ENCODE measurements around the gene HTR7.
"Not testable (repeated sequence)": the region's sequence is repeated elsewhere in the genome, so short reads cannot be mapped to it uniquely, and the experiment has no call there.

Gene HTR7

DNA sequence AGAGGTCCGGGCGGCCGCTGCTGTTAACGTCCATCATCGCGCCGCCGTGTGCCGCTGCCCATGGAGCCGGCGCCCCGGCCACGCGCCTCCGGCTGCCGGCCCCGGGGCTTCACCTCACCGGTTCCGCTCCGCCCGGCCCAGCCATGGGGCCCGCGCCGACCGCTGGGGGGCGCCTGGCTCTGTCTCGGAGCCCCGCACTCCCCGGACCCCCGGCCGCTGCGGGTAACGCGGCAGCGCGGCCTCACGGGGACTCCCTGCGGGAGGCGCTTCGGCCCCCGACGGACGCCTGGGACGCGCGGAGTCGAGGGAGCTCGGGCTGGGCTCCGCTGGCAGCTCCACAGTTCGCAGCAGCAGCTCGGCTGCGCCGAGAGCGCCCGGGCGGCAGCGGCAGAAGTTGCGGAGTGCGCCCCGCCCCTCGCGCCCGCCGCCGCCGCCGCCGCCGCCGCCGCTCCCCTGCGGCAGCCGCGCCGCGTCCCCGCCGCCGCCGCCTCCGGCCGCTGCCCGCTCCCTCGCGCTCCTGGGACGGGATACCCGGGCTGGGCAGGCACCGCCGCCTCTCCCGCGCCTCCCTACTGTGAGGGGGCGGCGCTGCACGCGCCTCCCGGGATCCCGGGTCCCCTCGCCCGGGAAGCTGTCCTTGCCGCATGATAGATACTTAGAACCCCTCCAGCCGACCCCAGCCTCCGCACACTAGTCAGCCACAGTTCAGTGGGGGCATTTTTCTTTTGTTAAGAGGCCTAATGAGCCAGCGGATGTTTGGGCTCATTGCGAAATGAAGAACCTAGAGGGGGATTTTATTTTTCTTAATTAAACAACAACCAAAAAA, at the start of gene HTR7:
Gene HTR7 (minus strand): TSS at position 405 of the 826 bp plus-strand sequence. CDS start 368 bp downstream, at position 37.
- DNase-seq, result peak; percentile 20

DNA sequence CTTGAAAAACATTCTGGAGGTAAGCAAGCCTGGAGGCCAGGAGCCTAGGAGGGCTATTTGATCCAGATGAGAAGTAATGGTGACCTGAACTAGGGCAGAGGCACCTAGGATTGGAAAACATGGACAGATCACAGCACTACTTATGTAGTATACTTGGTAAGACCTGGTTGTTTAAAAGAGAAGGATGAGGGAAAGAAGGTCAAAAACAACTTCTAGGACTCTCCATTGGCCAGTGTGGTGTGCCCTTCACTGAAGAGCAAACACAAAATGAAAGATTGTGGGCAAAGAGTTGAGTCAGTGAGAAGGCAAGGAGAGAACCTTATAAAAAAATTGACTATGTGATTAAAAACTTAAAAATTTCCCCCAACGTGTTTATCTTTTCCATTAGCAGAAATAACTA, 48.8 kb upstream of the HTR7 start:
- no peak for DNase-seq

DNA sequence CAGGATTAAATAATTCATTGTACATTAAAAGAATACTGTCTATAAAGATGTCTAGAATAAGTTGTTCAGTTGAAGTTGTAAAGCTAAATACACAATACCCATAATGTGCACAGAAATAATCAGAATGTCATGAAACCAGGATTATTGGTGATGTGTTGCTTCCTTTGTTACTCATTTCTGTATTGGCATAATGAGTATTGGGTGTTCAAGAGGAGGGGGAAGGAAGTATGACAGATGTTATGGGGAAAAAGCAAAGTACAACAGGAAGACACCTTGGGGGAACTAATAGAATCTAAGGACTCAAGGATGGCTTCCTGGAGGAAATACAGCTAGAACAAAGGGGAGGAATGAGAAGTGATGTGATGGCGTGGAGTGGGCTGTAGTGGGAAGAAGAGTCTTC, 48.1 kb upstream of the HTR7 start:
- no peak for DNase-seq

DNA sequence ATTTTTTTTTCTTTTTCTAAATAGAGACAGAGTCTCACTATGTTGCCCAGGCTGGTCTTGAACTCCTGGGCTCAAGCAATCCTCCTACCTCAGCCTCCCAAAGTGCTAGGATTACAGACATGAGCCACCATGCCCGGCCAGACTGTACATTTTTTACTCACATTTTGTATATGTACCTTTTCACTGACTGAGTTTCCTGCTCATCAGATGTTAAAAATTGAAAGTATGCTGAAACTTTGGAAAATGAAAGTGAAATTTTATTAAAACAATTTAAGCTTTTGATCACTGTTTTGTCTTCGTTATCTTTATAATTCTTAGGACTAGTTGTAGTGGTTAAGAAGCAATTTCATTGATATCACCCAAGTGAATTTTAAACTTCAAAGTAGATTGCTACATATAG, 39.1 kb upstream of the HTR7 start:
- DNase-seq, result not testable (repeated sequence)

DNA sequence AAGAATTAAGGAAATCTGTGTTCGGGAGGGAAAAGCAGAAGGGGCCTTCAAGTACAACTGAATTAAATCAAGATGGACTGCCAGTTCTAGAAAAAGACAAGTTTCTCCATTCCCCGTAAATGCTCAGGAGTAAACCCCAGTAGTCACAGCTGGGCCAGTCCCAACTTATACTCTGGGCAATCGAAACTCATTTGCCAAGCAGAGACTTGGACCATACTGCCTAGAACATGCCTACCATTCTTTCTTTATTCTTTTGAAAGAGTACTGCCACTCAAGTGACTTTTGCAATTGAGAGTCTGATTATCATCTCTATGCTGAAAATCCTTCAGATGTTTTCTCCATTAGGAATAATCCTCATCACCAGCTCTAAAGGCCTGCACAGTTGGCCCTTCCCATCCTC, 35.4 kb upstream of the HTR7 start:
- DNase-seq, result no peak

DNA sequence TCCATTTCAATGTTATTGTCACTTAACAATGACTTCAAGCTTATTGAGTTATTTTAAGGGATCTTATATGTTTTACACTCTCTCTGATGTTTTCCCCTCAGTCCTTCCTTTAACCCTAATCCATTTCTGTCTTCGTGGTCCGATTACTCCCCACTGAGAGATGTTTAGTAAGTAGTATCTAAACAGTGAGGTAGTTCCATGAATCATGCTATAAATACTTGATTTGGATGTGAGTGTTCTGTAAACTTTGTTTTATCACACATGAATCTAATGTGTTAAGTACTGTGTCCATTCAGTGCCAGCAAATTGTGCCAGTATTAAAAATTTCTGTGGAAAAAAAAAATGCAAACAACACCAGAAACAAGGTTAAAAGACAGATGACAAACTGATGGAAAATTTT, 32.5 kb upstream of the HTR7 start:
- no peak for DNase-seq

DNA sequence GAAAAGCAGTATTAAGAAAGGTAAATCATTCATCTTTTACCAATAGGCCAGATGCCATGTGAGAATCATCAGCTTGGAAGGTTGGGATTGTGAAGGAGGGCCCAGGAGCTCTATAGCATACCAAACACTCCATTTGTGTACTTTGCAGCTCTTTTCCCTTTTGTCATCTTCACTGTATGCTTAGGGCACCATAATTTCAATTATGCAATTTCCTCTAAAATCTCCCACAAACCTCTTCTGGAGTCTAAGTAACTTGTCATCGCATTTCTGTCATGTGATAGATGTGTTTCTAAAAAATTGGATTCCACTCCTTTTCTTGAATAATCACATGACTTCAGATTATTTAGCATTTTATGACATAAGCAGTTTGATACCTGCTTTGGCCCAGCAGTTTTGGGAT, 31.8 kb upstream of the HTR7 start:
- no peak for DNase-seq

DNA sequence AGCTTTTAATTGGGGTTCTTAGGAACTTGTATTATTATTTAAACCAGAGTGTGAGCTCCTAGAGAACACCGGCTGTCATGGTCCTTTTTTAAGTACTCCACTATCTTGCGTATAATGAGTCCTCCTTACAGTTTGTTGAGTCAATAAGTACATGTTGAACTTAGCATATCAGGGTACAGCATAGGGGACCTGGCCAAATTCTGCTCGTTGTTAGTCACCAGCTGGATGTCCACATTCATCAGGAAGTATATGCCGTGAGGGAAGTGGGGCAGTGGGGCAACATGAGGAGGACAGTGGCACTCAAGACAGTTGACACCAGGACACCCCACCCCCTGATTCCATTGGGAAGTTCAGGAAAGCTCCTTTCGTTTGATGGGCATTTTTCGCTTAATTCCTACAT, 30.5 kb upstream of the HTR7 start:
- no peak for DNase-seq

DNA sequence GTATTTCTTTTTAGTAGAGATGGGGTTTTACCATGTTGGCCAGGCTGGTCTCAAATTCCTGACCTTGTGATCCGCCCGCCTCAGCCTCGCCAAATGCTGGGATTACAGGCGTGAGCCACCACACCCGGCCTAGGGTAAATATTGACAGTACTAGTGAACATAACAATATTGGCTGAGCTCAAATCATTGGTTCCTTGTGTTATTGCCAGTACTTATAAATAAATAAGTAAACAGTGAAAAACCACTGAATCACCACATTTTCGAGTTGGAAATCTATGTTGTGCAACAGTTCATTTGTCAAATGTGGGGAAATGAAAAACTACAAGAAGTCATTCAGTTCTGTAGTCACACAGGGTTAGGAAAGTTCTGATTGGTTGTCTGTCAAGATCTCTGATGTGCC, 29.7 kb upstream of the HTR7 start:
- no peak for DNase-seq

DNA sequence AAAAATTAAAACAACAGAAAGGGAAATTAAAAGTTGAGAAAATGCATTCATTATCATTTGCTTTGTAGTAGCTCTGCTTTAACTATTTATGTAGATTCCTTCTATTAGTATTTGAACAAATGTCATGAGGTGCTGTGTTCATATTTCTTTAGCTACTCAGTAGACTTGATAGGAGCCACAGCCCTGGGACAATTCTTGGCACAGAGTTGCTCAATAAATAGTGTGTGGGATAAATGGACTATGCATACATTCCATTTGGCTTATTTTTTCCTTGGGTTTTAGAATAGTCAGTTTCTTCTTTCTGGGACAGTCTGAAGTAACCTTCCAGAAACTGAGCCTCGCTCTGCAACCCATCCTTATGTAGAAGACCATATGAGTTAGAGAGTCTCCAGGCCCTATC, 27.3 kb upstream of the HTR7 start:
- DNase-seq, result no peak

DNA sequence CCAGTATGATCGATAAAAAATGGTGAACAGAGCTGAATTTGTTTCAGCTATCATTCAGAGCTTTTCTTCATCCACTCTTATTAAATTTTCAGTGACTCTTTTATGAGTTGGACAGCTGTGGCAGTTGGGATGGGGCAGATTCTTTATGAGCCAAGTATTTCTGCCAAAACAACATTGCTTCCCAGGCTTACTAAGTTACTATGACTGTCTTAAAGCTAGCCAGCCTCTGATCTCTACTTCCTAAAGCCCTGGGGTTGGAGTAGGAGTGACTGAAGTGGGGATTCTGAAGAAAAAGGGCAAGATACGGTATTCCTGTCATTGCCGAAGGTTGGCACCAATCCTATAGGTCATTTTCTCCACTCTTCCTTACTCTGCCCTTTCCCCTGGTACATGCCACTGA, 26.6 kb upstream of the HTR7 start:
- DNase-seq, result no peak

DNA sequence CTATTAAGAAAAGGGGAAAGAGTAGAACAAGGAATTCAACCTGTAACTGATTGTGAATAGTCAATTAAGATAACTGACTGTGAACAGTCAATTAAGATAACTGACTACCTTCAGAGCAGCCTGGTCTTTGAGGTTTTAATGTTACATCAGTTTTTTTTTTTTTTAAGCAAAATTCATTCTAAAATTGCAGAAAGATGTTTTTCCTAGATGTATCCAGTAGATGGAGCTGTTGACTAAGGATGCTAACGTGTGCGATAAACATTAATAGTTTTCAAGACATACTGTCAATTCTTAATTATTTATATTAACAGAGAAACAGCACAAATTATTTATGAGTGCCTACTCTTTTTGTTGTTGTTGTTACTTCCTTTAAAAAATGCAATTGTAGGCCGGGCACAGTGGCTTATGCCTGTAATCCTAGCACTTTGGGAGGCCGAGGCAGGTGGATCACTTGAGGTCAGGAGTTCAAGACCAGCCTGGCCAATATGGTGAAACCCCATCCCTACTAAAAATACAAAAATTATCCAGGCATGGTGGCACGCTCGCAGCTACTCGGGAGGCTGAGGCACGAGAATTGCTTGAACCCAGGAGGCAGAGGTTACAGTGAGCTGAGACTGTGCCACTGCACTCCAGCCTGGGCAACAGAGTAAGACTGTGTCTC, 22.4 kb upstream of the HTR7 start:
- peak; percentile 39 for DNase-seq

DNA sequence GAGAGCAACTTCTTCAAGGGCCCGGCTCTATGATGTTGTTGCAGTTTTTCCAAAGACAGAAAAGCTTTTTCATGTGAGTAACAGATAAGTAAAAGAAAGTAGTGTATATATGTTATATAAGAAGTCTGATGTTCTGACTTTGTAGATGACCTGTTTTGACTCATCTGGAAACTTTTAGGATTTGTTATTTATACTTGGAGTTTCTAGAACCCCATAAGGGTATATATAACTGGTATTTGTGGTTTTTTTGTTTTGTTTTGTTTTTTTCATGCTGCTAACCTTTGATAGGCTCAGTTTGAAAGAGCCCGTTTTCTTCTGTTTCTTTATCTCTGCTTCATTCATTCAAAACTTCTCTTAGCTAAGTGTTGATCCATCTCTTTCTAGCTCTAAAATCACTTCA, 21.2 kb upstream of the HTR7 start:
- DNase-seq, result no peak

DNA sequence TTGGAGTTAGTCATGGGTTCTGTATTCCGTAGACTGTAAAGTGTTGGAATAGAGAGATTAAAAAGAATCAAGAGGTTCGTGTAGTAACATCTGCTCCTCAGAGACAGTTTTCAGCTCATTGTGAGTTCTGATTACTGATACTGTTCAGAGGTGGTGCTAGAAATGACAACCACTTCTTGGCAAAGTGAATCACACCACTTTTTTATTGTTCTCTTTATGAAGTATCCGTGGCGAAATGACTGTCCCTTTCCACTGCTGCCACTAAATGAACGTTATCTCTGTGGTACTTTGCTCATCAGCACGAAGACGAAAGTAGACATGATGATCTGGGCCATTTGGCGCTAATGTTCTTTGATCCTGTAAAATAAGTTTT, 14.8 kb upstream of the HTR7 start:
- DNase-seq, result no peak

DNA sequence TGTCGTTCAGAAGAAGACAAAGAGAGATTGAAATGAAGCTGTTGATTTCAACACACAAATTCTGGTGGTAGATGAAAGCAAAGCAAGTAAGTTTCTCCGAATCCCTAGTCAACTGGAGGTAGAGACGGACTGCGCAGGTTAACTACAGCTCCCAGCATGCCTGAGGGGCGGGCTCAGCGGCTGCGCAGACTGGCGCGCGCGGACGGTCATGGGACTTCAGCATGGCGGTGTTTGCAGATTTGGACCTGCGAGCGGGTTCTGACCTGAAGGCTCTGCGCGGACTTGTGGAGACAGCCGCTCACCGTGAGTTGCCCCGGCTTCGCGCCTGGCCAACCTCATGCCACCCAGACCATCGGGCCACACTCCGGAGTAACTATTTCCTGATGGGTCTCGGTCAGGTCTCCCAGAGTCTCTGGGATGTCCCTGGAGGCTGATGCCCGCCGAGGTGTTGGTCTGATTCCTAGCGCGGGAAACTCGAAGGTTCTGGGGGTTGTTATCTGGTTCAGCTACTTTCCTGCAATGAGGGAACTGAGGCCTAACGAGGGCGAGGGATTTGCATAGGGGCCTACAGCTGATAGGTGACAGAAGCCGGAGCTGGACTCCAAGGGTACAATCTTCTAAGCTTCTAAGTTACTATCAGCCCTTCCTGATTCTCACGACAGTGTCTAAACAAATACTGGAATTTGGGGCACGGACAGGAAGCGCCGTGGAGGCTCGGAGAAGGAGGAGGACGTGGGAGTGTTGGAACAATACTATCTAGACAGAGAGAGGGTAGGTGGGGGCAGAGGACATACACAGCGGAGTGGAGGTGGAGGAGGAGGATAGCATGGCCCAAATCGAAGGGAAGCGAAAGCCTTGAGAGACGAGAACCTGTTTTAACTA, 14.2 kb upstream of the HTR7 start, which contains the start of gene RPP30:
Gene RPP30 (plus strand): TSS at position 209 of the 882 bp plus-strand sequence. CDS start 13 bp downstream, at position 222.
- peak; percentile 79 for DNase-seq

DNA sequence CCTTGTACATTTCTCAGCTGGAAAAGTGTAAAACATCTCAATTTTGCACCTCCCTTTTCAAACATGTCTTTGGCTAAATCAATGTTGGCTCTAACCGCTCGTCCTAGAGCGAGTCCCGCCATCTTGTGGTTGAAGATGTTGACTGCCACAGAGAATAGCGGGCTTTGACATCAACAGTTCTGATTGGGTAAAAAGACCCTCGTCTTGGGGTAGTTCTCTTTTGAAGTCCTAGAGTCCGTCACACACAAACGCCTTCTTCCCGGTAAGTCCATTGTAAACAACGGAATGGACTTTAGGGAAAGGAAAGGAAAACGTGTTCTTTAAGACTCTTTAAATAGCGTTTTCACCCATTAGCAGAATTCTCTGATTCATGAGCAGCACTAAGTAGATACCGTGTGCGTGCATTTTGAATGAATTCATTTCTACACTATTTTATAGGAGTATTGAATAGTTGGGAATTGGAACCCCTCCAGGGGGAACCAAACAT, 13.5 kb upstream of the HTR7 start:
- peak; percentile 80 for DNase-seq

DNA sequence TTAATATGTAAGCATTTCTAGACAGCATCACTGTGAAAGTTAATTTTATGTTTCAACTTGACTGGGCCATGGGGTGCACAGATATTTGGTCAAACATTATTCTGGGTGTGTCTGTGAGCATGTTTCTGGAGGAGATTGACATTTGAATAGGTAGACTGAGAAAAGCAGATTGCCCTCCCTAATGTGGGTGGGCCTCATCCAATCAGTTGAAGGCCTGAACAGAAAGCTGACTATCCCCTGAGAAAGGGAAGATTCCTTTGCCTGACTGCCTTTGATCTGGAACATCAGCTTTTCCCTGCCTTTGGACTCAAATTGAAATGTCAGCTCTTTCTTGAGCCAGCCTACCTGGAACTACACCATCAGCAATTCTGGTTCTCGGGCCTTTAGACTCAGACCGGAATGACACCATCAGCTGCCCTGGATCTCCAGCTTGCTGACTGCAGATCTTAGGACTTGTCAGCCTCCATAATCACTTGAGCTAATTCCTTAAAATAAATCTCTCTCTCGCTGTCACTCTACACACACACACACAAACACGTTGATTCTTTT, 8.3 kb upstream of the HTR7 start:
- no peak for DNase-seq

DNA sequence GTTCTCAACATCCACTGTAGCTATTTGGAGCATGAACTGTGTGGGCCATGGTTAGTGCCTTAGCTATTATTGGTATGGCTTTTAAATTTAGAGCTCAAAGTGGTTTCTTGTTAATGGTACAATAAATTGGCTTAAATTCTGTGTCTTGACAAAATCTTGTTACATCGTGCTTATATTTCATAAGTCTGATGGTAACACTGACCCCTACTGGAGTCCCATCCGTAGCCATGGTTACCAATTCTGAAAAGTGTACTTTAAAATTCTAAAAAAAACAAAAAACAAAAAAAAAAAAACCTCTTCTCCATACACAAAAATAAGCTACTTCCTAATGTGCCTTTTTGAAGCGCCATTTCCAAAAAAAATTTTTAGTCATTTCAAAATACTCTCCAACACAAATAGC, 7.6 kb upstream of the HTR7 start:
- DNase-seq, result no peak

DNA sequence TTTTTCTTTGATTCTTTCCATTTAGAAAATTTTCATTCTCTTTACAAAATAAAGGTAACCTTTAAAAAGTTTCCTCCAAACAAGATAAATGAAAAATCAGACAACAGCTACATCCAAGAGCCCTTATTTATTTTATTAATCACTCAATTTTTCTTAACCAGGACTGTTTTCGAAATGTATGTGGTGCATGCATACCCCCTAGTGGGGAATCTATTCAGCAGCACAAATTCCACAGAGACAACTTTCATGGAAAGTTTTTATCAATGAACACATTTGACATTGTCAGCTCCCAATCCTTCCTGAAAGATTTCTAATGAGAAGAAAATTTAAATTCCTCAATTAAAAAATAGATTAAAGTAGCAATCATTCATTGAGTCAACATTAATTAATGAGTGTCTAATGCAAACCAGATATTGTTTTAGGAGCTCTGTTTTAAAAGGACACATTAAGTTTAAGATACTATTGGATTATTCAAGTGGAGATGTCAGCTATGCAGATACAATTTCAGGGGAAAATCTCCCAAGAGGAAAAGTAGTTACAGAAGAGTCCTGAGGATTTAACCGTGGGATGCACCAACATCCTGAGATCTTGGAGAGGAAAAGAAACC, 5.2 kb upstream of the HTR7 start:
- DNase-seq, result peak; percentile 4

DNA sequence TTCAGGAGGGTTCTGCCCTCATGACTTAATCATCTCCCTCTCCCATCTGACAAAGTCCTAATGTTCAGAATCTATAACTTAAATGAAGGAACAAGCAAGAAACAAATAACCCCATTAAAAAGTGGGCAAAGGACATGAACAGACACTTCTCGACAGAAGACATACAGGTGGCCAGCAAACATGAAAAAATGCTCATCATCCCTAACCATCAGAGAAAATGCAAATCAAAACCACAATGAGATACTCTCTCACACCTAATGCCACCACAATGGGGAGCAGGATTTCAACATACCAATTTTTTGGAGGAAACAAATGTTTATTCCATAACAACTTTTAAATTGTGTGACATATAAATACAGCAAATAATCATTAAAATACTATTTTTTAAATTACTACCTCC, 3.0 kb upstream of the HTR7 start:
- no peak for DNase-seq

DNA sequence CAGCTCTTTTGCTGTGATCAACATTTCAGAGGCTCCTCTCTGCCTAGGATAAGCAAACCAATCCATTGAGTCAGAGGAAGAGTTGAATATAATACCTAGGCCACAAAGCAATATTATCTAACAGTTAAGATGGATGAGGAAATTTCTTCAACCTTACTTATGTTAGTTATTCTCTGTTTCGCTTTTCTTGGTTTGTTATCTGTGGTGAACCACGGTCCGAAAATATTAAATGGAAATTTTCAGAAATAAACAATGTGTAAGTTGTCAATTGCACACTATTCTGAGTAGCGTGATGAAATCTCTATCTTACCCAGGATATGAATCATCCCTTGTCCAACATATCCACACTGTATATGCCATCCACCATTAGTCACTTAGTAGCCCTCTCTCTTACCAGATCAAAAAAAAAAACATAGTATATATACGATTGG, 1.5 kb upstream of the HTR7 start:
- no peak for DNase-seq

DNA sequence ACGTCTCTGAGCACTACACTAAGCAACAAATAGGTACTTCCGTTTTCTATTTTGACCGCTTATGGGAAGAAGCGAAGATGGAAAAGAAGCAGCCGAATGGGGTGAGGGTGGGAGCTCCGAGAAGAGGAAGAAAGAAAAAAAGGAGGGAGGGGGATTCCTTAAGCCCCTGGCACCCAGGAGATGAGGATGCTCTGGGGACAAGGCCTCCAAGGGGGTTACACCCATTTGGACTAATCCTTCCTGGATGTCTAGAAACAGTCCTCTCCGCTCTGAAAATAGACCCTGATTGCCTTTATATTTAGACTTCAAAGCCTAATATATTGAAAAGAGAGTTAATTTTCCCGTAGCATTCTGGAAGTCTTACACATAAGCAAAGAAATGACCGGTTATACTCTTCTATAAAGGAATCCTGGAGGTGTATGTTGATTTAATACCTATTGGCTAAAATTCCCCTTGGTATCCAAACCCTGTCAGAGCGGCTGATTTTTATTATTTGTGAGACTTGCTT, 676 bp upstream of the HTR7 start:
- no peak for DNase-seq

Data from NCI-H510A treated with DMSO at 0.1 percent for 48 hours (cell line).